ELF-1 (cell line): ENCODE measurements around the gene DNLZ.

ENCODE experiments used
- DNase-seq: peaks from one replicate; pipeline ENCODE4 v3.0.0-alpha.2; 2016; ENCODE audit warnings: low read depth, low spot score

The DNLZ gene

GRCh38 chr9:136376457-136376856, 12.9 kb upstream of the DNLZ start:
- no peak for DNase-seq

- DNase-seq = no peak
Observed at GRCh38 chr9:136375096-136375495, 11.6 kb upstream of the DNLZ start.

- DNase-seq = no peak
Observed at GRCh38 chr9:136374183-136374575, 10.6 kb upstream of the DNLZ start.

GRCh38 chr9:136373300-136374182, 10.0 kb upstream of the DNLZ start, which contains the start of gene CARD9:
Gene CARD9, minus strand, starts transcription at chr9:136373669. Its CDS starts 1,591 bp downstream, at chr9:136372078.
- DNase-seq = no peak

- DNase-seq = peak; percentile 76
Observed at GRCh38 chr9:136372561-136373299, 9.2 kb upstream of the DNLZ start.

- no peak for DNase-seq
Observed at GRCh38 chr9:136372006-136372405, 8.5 kb upstream of the DNLZ start.

GRCh38 chr9:136371533-136371880, 8.0 kb upstream of the DNLZ start:
- DNase-seq = no peak

- no peak for DNase-seq
Observed at GRCh38 chr9:136370687-136371532, 7.4 kb upstream of the DNLZ start.

- no peak for DNase-seq
Observed at GRCh38 chr9:136370037-136370436, 6.5 kb upstream of the DNLZ start.

GRCh38 chr9:136368190-136368589, 4.6 kb upstream of the DNLZ start:
- no peak for DNase-seq

- no peak for DNase-seq
Observed at GRCh38 chr9:136367296-136368145, 4.0 kb upstream of the DNLZ start.

- DNase-seq = no peak
Observed at GRCh38 chr9:136366826-136367225, 3.3 kb upstream of the DNLZ start.

GRCh38 chr9:136365775-136366222, 2.3 kb upstream of the DNLZ start:
- no peak for DNase-seq

- no peak for DNase-seq
Observed at GRCh38 chr9:136364942-136365774, 1.6 kb upstream of the DNLZ start.

- peak; percentile 57 for DNase-seq
Observed at GRCh38 chr9:136363949-136364748, 605 bp upstream of the DNLZ start.

GRCh38 chr9:136362450-136362784, 1.1 kb downstream of the DNLZ start:
- DNase-seq = no peak

GRCh38 chr9:136361754-136362449, 1.6 kb downstream of the DNLZ start:
- no peak for DNase-seq

- no peak for DNase-seq
Observed at GRCh38 chr9:136361047-136361753, 2.3 kb downstream of the DNLZ start.
